ENCODE data around the gene STAC.

Gene STAC

DNA sequence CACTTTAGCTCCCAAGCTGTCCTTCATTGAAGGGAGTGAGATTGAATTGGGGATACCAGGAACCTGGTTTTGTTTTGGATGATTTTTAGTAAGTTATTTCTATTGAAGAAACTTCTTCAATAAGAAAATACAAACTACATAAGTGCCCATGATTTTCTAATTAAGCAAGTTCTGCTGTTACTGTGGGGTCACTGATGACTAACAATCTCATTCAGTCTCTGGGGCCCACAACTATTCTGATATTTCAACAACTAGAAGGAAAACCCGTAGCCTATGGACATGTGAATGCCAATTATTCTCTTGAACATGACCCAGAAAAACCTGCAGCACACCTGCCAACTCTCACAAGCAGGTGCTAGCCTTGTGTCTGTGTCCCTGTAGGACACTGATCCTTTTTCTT lies 199.4 kb downstream of the STAC start:
- no CpG with 5 or more reads among the region's 1 CpG for WGBS, 2 donors (ENCODE audit: extremely low coverage in 2 of 2, insufficient read length in 2 of 2, insufficient replicate concordance in 1 of 2)

DNA sequence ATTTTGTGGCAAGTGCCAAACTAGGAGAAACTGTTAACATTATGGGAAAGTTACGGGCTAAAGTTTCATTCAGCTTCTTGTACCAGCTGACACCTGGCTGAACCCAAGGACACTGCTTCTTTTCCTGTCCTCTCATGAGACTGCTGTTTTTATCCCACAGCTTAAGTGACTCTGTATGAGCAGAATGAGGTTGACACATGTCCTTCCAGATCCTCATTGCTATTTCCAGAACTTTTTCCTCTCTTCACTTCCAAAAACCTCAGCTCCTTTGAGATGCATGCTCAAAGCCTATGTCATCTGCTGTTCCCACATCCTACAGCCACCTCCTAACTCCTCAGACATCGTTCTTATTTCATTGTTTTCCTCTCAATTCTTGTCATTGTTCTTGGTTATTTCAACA lies 200.4 kb downstream of the STAC start:
- H3K27me3 ChIP-seq (ENCODE audit: control insufficient read depth in 3 of 3, insufficient read depth in 3 of 3, low read depth in 1 of 3, low read length in 3 of 3) = no peaks in the 10 kb centered on the region
- H4K91ac ChIP-seq (ENCODE audit: low read depth, low read length, poor library complexity) = no peak overlapping the region
- H3K18ac ChIP-seq (ENCODE audit: low read length) = no peak overlapping the region
- WGBS, 2 donors (ENCODE audit: extremely low coverage in 2 of 2, insufficient read length in 2 of 2, insufficient replicate concordance in 1 of 2) = no CpG with 5 or more reads among the region's 2 CpGs
- H3K23ac ChIP-seq (ENCODE audit: low read depth, low read length, poor library complexity) = no peak overlapping the region
- H3K4me1 ChIP-seq (ENCODE audit: control insufficient read depth in 2 of 2, insufficient read depth in 1 of 2, low read depth in 1 of 2, low read length in 2 of 2) = no peaks in the 10 kb centered on the region
- H2AFZ ChIP-seq (ENCODE audit: low read length) = no peak overlapping the region
- H2AK5ac ChIP-seq (ENCODE audit: low read depth, low read length) = no peak overlapping the region
- no peak overlapping the region for H2BK12ac ChIP-seq (ENCODE audit: low read length)
- H3K4me3 ChIP-seq (ENCODE audit: low read length in 2 of 2) = no peak overlapping the region
- no peak overlapping the region for H4K8ac ChIP-seq (ENCODE audit: low read depth, low read length)
- H3K4me2 ChIP-seq (ENCODE audit: insufficient read depth, low read length, poor library complexity, severe bottlenecking) = no peak overlapping the region
- no peak overlapping the region for H2BK15ac ChIP-seq (ENCODE audit: low read length)
- no peak overlapping the region for H2BK120ac ChIP-seq (ENCODE audit: low read depth, low read length)
- no peak for DNase-seq (ENCODE audit: low spot score)
- H3K36me3 ChIP-seq (replicated peaks in 1 of 2; ENCODE audit: control insufficient read depth in 2 of 2, insufficient read depth in 2 of 2, low read length in 2 of 2) = no peaks in the 10 kb centered on the region
- no peak overlapping the region for H3K27ac ChIP-seq (replicated peaks; ENCODE audit: low read length)
- no peaks in the 10 kb centered on the region for H3K79me1 ChIP-seq (ENCODE audit: low read depth, low read length)
- H3K9ac ChIP-seq (ENCODE audit: low read depth, low read length, poor library complexity) = no peak overlapping the region
- no peak overlapping the region for H2BK5ac ChIP-seq (ENCODE audit: low read length)
- H3K9me3 ChIP-seq (replicated peaks in 1 of 2; ENCODE audit: control insufficient read depth in 2 of 2, insufficient read depth in 1 of 2, low read depth in 1 of 2, low read length in 2 of 2) = no peaks in the 10 kb centered on the region
- H3K4ac ChIP-seq (ENCODE audit: low read length) = no peak overlapping the region
- H3K14ac ChIP-seq (ENCODE audit: low read length) = no peak overlapping the region

More for the DNA sequence above, 199.4 kb downstream of the STAC start:
- Histone ChIP-seq H3K18ac (ENCODE audit: low read length) (no peak overlapping the region), H3K4me3 (ENCODE audit: low read length in 2 of 2) (no peak overlapping the region), H3K23ac (ENCODE audit: low read depth, low read length, poor library complexity) (no peak overlapping the region), H3K4ac (ENCODE audit: low read length) (no peak overlapping the region), H2BK5ac (ENCODE audit: low read length) (no peak overlapping the region), H3K79me1 (ENCODE audit: low read depth, low read length) (no peaks in the 10 kb centered on the region), H3K36me3 (replicated peaks in 1 of 2; ENCODE audit: control insufficient read depth in 2 of 2, insufficient read depth in 2 of 2, low read length in 2 of 2) (no peaks in the 10 kb centered on the region), H2BK12ac (ENCODE audit: low read length) (no peak overlapping the region), H2BK15ac (ENCODE audit: low read length) (no peak overlapping the region), H2AFZ (ENCODE audit: low read length) (no peak overlapping the region), H3K14ac (ENCODE audit: low read length) (no peak overlapping the region), H2AK5ac (ENCODE audit: low read depth, low read length) (no peak overlapping the region), H4K8ac (ENCODE audit: low read depth, low read length) (no peak overlapping the region), H4K91ac (ENCODE audit: low read depth, low read length, poor library complexity) (no peak overlapping the region), H3K9me3 (replicated peaks in 1 of 2; ENCODE audit: control insufficient read depth in 2 of 2, insufficient read depth in 1 of 2, low read depth in 1 of 2, low read length in 2 of 2) (no peaks in the 10 kb centered on the region), H2BK120ac (ENCODE audit: low read depth, low read length) (no peak overlapping the region), H3K4me1 (ENCODE audit: control insufficient read depth in 2 of 2, insufficient read depth in 1 of 2, low read depth in 1 of 2, low read length in 2 of 2) (no peaks in the 10 kb centered on the region), H3K27me3 (ENCODE audit: control insufficient read depth in 3 of 3, insufficient read depth in 3 of 3, low read depth in 1 of 3, low read length in 3 of 3) (no peaks in the 10 kb centered on the region), H3K4me2 (ENCODE audit: insufficient read depth, low read length, poor library complexity, severe bottlenecking) (no peak overlapping the region), H3K9ac (ENCODE audit: low read depth, low read length, poor library complexity) (no peak overlapping the region), H3K27ac (replicated peaks; ENCODE audit: low read length) (no peak overlapping the region)
- no peak for DNase-seq (ENCODE audit: low spot score)

DNA sequence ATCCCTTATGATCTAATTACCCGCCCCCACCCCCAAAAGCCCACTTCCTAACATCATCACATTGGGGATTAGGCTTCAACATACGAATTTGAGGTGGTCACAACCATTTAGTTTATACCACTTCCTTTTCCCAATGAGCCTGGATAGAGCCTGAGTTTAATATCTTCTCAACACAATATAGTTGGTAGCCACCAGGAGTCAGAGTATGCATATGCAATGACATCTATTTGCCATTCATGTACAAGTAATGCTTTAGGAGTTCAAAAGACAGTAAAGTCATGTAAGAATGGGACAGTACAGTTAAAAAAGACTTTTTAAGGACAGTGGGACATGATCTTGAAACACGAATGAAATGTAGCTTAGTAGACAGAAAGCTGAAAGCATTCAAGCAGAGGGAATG lies 211.7 kb downstream of the STAC start:
- H2BK12ac ChIP-seq (ENCODE audit: low read length) = no peak overlapping the region
- no peak overlapping the region for H2BK120ac ChIP-seq (ENCODE audit: low read depth, low read length)
- no peak overlapping the region for H3K4me3 ChIP-seq (ENCODE audit: low read length in 2 of 2)
- no CpG with 5 or more reads among the region's 3 CpGs for WGBS, 2 donors (ENCODE audit: extremely low coverage in 2 of 2, insufficient read length in 2 of 2, insufficient replicate concordance in 1 of 2)
- H2BK5ac ChIP-seq (ENCODE audit: low read length) = no peak overlapping the region
- H2BK15ac ChIP-seq (ENCODE audit: low read length) = no peak overlapping the region
- H3K18ac ChIP-seq (ENCODE audit: low read length) = no peak overlapping the region
- H2AK5ac ChIP-seq (ENCODE audit: low read depth, low read length) = no peak overlapping the region
- no peak overlapping the region for H3K23ac ChIP-seq (ENCODE audit: low read depth, low read length, poor library complexity)
- H4K91ac ChIP-seq (ENCODE audit: low read depth, low read length, poor library complexity) = no peak overlapping the region
- no peak overlapping the region for H4K8ac ChIP-seq (ENCODE audit: low read depth, low read length)
- no peak overlapping the region for H2AFZ ChIP-seq (ENCODE audit: low read length)
- no peaks in the 10 kb centered on the region for H3K27me3 ChIP-seq (ENCODE audit: control insufficient read depth in 3 of 3, insufficient read depth in 3 of 3, low read depth in 1 of 3, low read length in 3 of 3)
- no peaks in the 10 kb centered on the region for H3K36me3 ChIP-seq (replicated peaks in 1 of 2; ENCODE audit: control insufficient read depth in 2 of 2, insufficient read depth in 2 of 2, low read length in 2 of 2)
- H3K79me1 ChIP-seq (ENCODE audit: low read depth, low read length) = no peaks in the 10 kb centered on the region
- H3K4ac ChIP-seq (ENCODE audit: low read length) = no peak overlapping the region
- H3K4me1 ChIP-seq (ENCODE audit: control insufficient read depth in 2 of 2, insufficient read depth in 1 of 2, low read depth in 1 of 2, low read length in 2 of 2) = no peaks in the 10 kb centered on the region
- no peak overlapping the region for H3K14ac ChIP-seq (ENCODE audit: low read length)
- H3K4me2 ChIP-seq (ENCODE audit: insufficient read depth, low read length, poor library complexity, severe bottlenecking) = no peak overlapping the region
- H3K9ac ChIP-seq (ENCODE audit: low read depth, low read length, poor library complexity) = no peak overlapping the region
- no peak overlapping the region for H3K27ac ChIP-seq (replicated peaks; ENCODE audit: low read length)
- H3K9me3 ChIP-seq (replicated peaks in 1 of 2; ENCODE audit: control insufficient read depth in 2 of 2, insufficient read depth in 1 of 2, low read depth in 1 of 2, low read length in 2 of 2) = no peaks in the 10 kb centered on the region
- no peak for DNase-seq (ENCODE audit: low spot score)

DNA sequence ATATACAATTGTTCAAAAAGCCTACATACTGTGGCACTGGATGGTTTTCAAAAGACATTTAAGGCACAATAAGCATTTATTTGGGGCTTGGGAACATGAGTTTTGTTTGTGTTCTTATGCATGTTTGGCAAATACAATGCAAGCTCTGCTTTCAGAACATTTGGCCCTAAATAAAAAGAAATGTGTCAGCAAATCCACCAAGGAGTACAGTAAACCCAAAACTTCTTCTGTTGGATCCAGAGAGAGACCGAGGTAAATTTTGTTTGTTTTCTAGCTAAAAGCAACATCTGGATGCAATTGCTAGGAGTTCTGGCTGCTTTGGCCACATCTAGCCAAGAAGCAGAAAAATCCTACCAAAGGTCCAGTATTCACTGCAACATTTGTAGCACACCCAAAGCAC lies 215.2 kb downstream of the STAC start:
- no peak overlapping the region for H3K4ac ChIP-seq (ENCODE audit: low read length)
- H3K4me1 ChIP-seq (ENCODE audit: control insufficient read depth in 2 of 2, insufficient read depth in 1 of 2, low read depth in 1 of 2, low read length in 2 of 2) = no peaks in the 10 kb centered on the region
- H3K9me3 ChIP-seq (replicated peaks in 1 of 2; ENCODE audit: control insufficient read depth in 2 of 2, insufficient read depth in 1 of 2, low read depth in 1 of 2, low read length in 2 of 2) = no peaks in the 10 kb centered on the region
- H2BK5ac ChIP-seq (ENCODE audit: low read length) = no peak overlapping the region
- no peak overlapping the region for H3K14ac ChIP-seq (ENCODE audit: low read length)
- H3K27ac ChIP-seq (replicated peaks; ENCODE audit: low read length) = no peak overlapping the region
- no peak overlapping the region for H2BK15ac ChIP-seq (ENCODE audit: low read length)
- H4K8ac ChIP-seq (ENCODE audit: low read depth, low read length) = no peak overlapping the region
- no peaks in the 10 kb centered on the region for H3K79me1 ChIP-seq (ENCODE audit: low read depth, low read length)
- no peak overlapping the region for H2BK12ac ChIP-seq (ENCODE audit: low read length)
- no peak overlapping the region for H2AFZ ChIP-seq (ENCODE audit: low read length)
- H3K23ac ChIP-seq (ENCODE audit: low read depth, low read length, poor library complexity) = no peak overlapping the region
- no peak overlapping the region for H2AK5ac ChIP-seq (ENCODE audit: low read depth, low read length)
- H3K27me3 ChIP-seq (ENCODE audit: control insufficient read depth in 3 of 3, insufficient read depth in 3 of 3, low read depth in 1 of 3, low read length in 3 of 3) = no peaks in the 10 kb centered on the region
- no peak overlapping the region for H3K4me3 ChIP-seq (ENCODE audit: low read length in 2 of 2)
- H3K18ac ChIP-seq (ENCODE audit: low read length) = no peak overlapping the region
- H4K91ac ChIP-seq (ENCODE audit: low read depth, low read length, poor library complexity) = no peak overlapping the region
- no peak overlapping the region for H2BK120ac ChIP-seq (ENCODE audit: low read depth, low read length)
- H3K9ac ChIP-seq (ENCODE audit: low read depth, low read length, poor library complexity) = no peak overlapping the region
- H3K36me3 ChIP-seq (replicated peaks in 1 of 2; ENCODE audit: control insufficient read depth in 2 of 2, insufficient read depth in 2 of 2, low read length in 2 of 2) = no peaks in the 10 kb centered on the region
- H3K4me2 ChIP-seq (ENCODE audit: insufficient read depth, low read length, poor library complexity, severe bottlenecking) = no peak overlapping the region
- no peak for DNase-seq (ENCODE audit: low spot score)
- no CpG with 5 or more reads among the region's 1 CpG for WGBS, 2 donors (ENCODE audit: extremely low coverage in 2 of 2, insufficient read length in 2 of 2, insufficient replicate concordance in 1 of 2)

Measured in neuronal stem cell (in vitro differentiated cells).